Dermis blood vessel endothelial cell (primary cell): Measurements from ENCODE around the gene SELENOW. TPM values are rescaled to one million over a fixed set of nuclear protein-coding genes. Genes with fewer than 3 reads are reported as not detected.
A peak's percentile ranks its signal among the peaks of the same experiment; 100 is the strongest.
"Not testable (repeated sequence)": the region's sequence is repeated elsewhere in the genome, so short reads cannot be mapped to it uniquely, and the experiment has no call there.

Experiments used
- DNase-seq: peaks from one replicate; pipeline ENCODE4 v3.0.0; 2010
- total RNA-seq: library from RNA; depleted of rRNA; stranded (reverse); fragments of >200 nt; gene quantifications from 2 replicates; pipeline ENCODE4 v1.2.3, GENCODE V29; 2014

Gene SELENOW
- total RNA-seq = 210 and 226 TPM in 2 replicates

GRCh38 chr19:47778049-47778953 is at the start of gene SELENOW:
Gene SELENOW, plus strand, starts transcription at chr19:47778703. Its CDS starts 83 bp downstream, at chr19:47778786.
- peak; percentile 80 for DNase-seq

- DNase-seq = peak; percentile 83
Observed at GRCh38 chr19:47729468-47729798, 49.1 kb upstream of the SELENOW start.

GRCh38 chr19:47729799-47730520 is 48.5 kb upstream of the SELENOW start:
- peak; percentile 93 for DNase-seq

- no peak for DNase-seq
Observed at GRCh38 chr19:47730521-47730889, 48.0 kb upstream of the SELENOW start.

GRCh38 chr19:47730910-47731309 is 47.6 kb upstream of the SELENOW start:
- DNase-seq = no peak

GRCh38 chr19:47735131-47735530 is 43.4 kb upstream of the SELENOW start:
- DNase-seq = no peak

GRCh38 chr19:47740866-47741519 is 37.5 kb upstream of the SELENOW start:
- DNase-seq = no peak

- no peak for DNase-seq
Observed at GRCh38 chr19:47741544-47742140, 36.9 kb upstream of the SELENOW start.

GRCh38 chr19:47742634-47743033 is 35.9 kb upstream of the SELENOW start:
- DNase-seq = peak; percentile 46

GRCh38 chr19:47745010-47745901 is 33.2 kb upstream of the SELENOW start, which contains the start of gene NOP53:
Gene NOP53, plus strand, starts transcription at chr19:47745546. Its CDS starts 14 bp downstream, at chr19:47745560.
- DNase-seq = peak; percentile 98

GRCh38 chr19:47746129-47746528 is 32.4 kb upstream of the SELENOW start:
- DNase-seq = not testable (repeated sequence)

GRCh38 chr19:47749326-47749725 is 29.2 kb upstream of the SELENOW start:
- DNase-seq = no peak

- DNase-seq = no peak
Observed at GRCh38 chr19:47750752-47751151, 27.8 kb upstream of the SELENOW start.

- DNase-seq = no peak
Observed at GRCh38 chr19:47752440-47753211, 25.9 kb upstream of the SELENOW start.

- DNase-seq = no peak
Observed at GRCh38 chr19:47754206-47755064, 24.1 kb upstream of the SELENOW start.

- no peak for DNase-seq
Observed at GRCh38 chr19:47755065-47755761, 23.3 kb upstream of the SELENOW start.

- DNase-seq = no peak
Observed at GRCh38 chr19:47755762-47756626, 22.5 kb upstream of the SELENOW start.

GRCh38 chr19:47756627-47756929 is 21.9 kb upstream of the SELENOW start:
- DNase-seq = no peak
